Endothelial cell of umbilical vein (primary cell): ENCODE measurements around the gene SUV39H2. TPM values are rescaled to one million over a fixed set of nuclear protein-coding genes. Genes with fewer than 3 reads are reported as not detected.

Source experiments
- BruUV-seq: library from RNA; stranded (reverse); fragments of 400-500 nt; replicated peaks from 2 replicates; lab custom pipeline; 2021; lab: Mats Ljungman, UMichigan
- CTCF ChIA-PET: fragments of 300-600, 350-600 bp; sonication (Branson Sonifier 250); formaldehyde crosslinking; loops from one replicate; lab custom pipeline; 2021; ENCODE audit warnings: antibody characterized with exemption, inconsistent platforms; lab: Charles Lee
- POLR2A ChIA-PET: fragments of 300-600, 350-600 bp; sonication (Branson Sonifier 250); formaldehyde crosslinking; loops from one replicate; lab custom pipeline; 2021; ENCODE audit warnings: antibody characterized with exemption, inconsistent platforms; lab: Charles Lee
- DNase-seq: peaks from one replicate; pipeline ENCODE4 v3.0.0-alpha.2; 2011; ENCODE audit warnings: low read depth, low spot score
- FAIRE-seq: peaks from 2 replicates; lab custom pipeline; 2011; peaks lifted over from hg19 to GRCh38; lab: Jason Lieb, UNC
- H2AFZ ChIP-seq: 2 replicates; pipeline ENCODE4 v1.6.0; 2012; ENCODE audit warnings: low read depth, low read length, control low read depth, inconsistent platforms
- H3K27ac ChIP-seq: 2 replicates; pipeline ENCODE4 v1.5.1; 2011; ENCODE audit warnings: low read depth, mild to moderate bottlenecking, control low read depth, low read length, moderate library complexity; ENCODE audit not compliant: insufficient read depth
- H3K27me3 ChIP-seq, 2 experiments: 2 replicates each; pipeline versions ENCODE4 v1.6.0 to v1.6.1; 2011; ENCODE audit warnings: low read length in 2 of 2, mixed read lengths in 1 of 2; ENCODE audit not compliant: control insufficient read depth in 2 of 2, insufficient read depth in 2 of 2
- H3K36me3 ChIP-seq, 2 experiments: 2 replicates in 1 of 2; 3 replicates in 1 of 2; pipeline ENCODE4 v1.5.1; 2011; ENCODE audit warnings: low read length in 2 of 2, mild to moderate bottlenecking in 1 of 2, moderate library complexity in 1 of 2; ENCODE audit not compliant: control insufficient read depth in 2 of 2, insufficient read depth in 2 of 2; ENCODE audit errors: extremely low read depth in 1 of 2
- H3K4me1 ChIP-seq: 3 replicates; pipeline ENCODE4 v1.5.1; 2011; ENCODE audit warnings: mild to moderate bottlenecking, low read length; ENCODE audit not compliant: control insufficient read depth, insufficient read depth; ENCODE audit errors: extremely low read depth
- H3K4me2 ChIP-seq: 2 replicates; pipeline ENCODE4 v1.6.1; 2011; ENCODE audit warnings: low read length, control low read depth, mixed read lengths; ENCODE audit not compliant: insufficient read depth
- H3K4me3 ChIP-seq, 3 experiments: fragments of 200-600 bp in 1 of 3; sonication (generic), shearing (Covaris generic) in 1 of 3; replicated peaks in 1 of 3; 2 replicates each; pipeline ENCODE4 v1.5.1; 2011 to 2016; ENCODE audit warnings: control low read depth in 3 of 3, low read length in 3 of 3, mild to moderate bottlenecking in 2 of 3, inconsistent platforms in 1 of 3, low read depth in 1 of 3, moderate library complexity in 1 of 3; ENCODE audit not compliant: insufficient read depth in 1 of 3
- H3K79me2 ChIP-seq: 2 replicates; pipeline ENCODE4 v1.6.0; 2012; ENCODE audit warnings: low read length, inconsistent platforms; ENCODE audit not compliant: control insufficient read depth, insufficient read depth
- H3K9ac ChIP-seq: replicated peaks from 2 replicates; pipeline ENCODE3; 2011; ENCODE audit warnings: low read length, control low read depth; ENCODE audit not compliant: insufficient read depth; ENCODE audit errors: extremely low read depth
- H3K9me1 ChIP-seq: replicated peaks from 3 replicates; pipeline ENCODE4 v1.6.0; 2011; ENCODE audit warnings: mild to moderate bottlenecking, low read length; ENCODE audit not compliant: control insufficient read depth, insufficient read depth; ENCODE audit errors: extremely low read depth
- H3K9me3 ChIP-seq: replicated peaks from 2 replicates; pipeline ENCODE4 v1.5.1; 2012; ENCODE audit warnings: low read length, inconsistent platforms; ENCODE audit not compliant: control insufficient read depth, insufficient read depth
- H4K20me1 ChIP-seq: replicated peaks from 2 replicates; pipeline ENCODE3; 2011; ENCODE audit warnings: mild to moderate bottlenecking, low read length; ENCODE audit not compliant: control insufficient read depth, insufficient read depth; ENCODE audit errors: extremely low read depth
- EZH2 ChIP-seq: IDR thresholded peaks from 2 replicates; pipeline ENCODE4 v1.6.1; 2012; ENCODE audit warnings: borderline replicate concordance, low read depth, mild to moderate bottlenecking, moderate library complexity, low read length, inconsistent platforms; ENCODE audit not compliant: severe bottlenecking
- FOS ChIP-seq: IDR thresholded peaks from 2 replicates; pipeline ENCODE4 v1.6.1; 2011; ENCODE audit warnings: mild to moderate bottlenecking, low read length, moderate library complexity, borderline replicate concordance; ENCODE audit not compliant: insufficient read depth
- GATA2 ChIP-seq: IDR thresholded peaks from 2 replicates; pipeline ENCODE4 v1.7.0; 2011; ENCODE audit warnings: low read depth, mild to moderate bottlenecking, moderate library complexity, mixed read lengths, low read length; ENCODE audit not compliant: insufficient read length, insufficient read depth
- JUN ChIP-seq: IDR thresholded peaks from 2 replicates; pipeline ENCODE4 v1.6.1; 2011; ENCODE audit warnings: borderline replicate concordance, low read depth; ENCODE audit not compliant: insufficient read length, insufficient read depth
- MYC ChIP-seq: IDR thresholded peaks from one replicate; pipeline ENCODE4 v1.6.1; 2011; ENCODE audit warnings: mild to moderate bottlenecking, low read depth, low read length
- POLR2A ChIP-seq: IDR thresholded peaks from 2 replicates; pipeline ENCODE4 v1.6.1; 2012; ENCODE audit warnings: low read depth, mild to moderate bottlenecking, control low read depth, low read length
- POLR2AphosphoS5 ChIP-seq: IDR thresholded peaks from 2 replicates; pipeline ENCODE4 v1.6.1; 2012; ENCODE audit warnings: low read depth, mild to moderate bottlenecking, control low read depth, low read length, moderate library complexity; ENCODE audit not compliant: insufficient read depth
- dilution Hi-C: fragments of 300-500 bp; cut with MboI; formaldehyde crosslinking; loops from one replicate; pipeline ENCODE4 v1.15.0; 2019; ENCODE audit warnings: low sequenced_read_pairs; ENCODE audit not compliant: extremely low pct_ligation_motif_present
- intact Hi-C: fragments of 100-400 bp; cut with micrococcal nuclease; formaldehyde crosslinking; loops from one replicate; pipeline ENCODE4 v1.10.0; 2022
- polyA plus RNA-seq, 4 experiments: library from polyadenylated mRNA; depleted of rRNA in 3 of 4; stranded (reverse) in 3 of 4; unstranded in 1 of 4; fragments of >200 nt; gene quantifications; 2 replicates each; pipeline versions ENCODE4 v1.2.1 to v1.2.3, GENCODE V29; 2011 to 2012; ENCODE audit warnings: missing spikeins in 1 of 4
- total RNA-seq: library from RNA; stranded (reverse); gene quantifications from 2 replicates; pipeline ENCODE4 v1.2.3, GENCODE V29; 2021
- TF ChIP-seq, protein P1 (sequence below), 2 donors: IDR thresholded peaks; 1 replicate in 1 of 2; 2 replicates in 1 of 2; pipeline ENCODE4 v1.5.1; 2011; ENCODE audit warnings: low read length in 2 of 2, mild to moderate bottlenecking in 2 of 2, moderate library complexity in 2 of 2, control low read depth in 1 of 2, inconsistent platforms in 1 of 2, low read depth in 1 of 2; ENCODE audit not compliant: insufficient read depth in 1 of 2; ENCODE audit errors: extremely low read depth in 1 of 2
- TF ChIP-seq, protein P2 (sequence below): IDR thresholded peaks from 2 replicates; pipeline ENCODE4 v1.6.1; 2011; ENCODE audit not compliant: insufficient read depth, insufficient read length

Gene SUV39H2
- total and polyA plus RNA-seq, 2 donors (not counting 3 experiments of a cell fraction or from before 2014, with no cell fraction given) = 5.7 to 29.9 TPM

- DNase-seq (peak; percentile 26), FAIRE-seq (no peak)
- dilution Hi-C loops (no loop called here), intact Hi-C loops (loop anchor here (2.0 to 10.0 kb wide), 3 partner anchors 79 to 205 kb away; partner anchors contain the start of genes ACBD7 and MEIG1)
- Histone ChIP-seq H3K4me1 (peaks cover 20% of the 10 kb centered on the region), H3K36me3 (no peaks in the 10 kb centered on the region), H3K9ac (peak overlapping the region; percentile 77), H3K4me3 (peak overlapping the region; percentile 88 to 97 (median 90)), H2AFZ (no peak overlapping the region), H3K79me2 (peaks cover 68% of the 10 kb centered on the region), H3K4me2 (peak overlapping the region; percentile 93), H3K27me3 (no peaks in the 10 kb centered on the region), H3K9me1 (no peaks in the 10 kb centered on the region), H4K20me1 (no peaks in the 10 kb centered on the region), H3K9me3 (no peaks in the 10 kb centered on the region), H3K27ac (peak overlapping the region; percentile 69)
- TF ChIP-seq POLR2A (no peak), JUN (no peak), FOS (no peak), POLR2AphosphoS5 (no peak), EZH2 (no peak), MYC (no peak), GATA2 (no peak)
- TF ChIP-seq, protein P1, sequence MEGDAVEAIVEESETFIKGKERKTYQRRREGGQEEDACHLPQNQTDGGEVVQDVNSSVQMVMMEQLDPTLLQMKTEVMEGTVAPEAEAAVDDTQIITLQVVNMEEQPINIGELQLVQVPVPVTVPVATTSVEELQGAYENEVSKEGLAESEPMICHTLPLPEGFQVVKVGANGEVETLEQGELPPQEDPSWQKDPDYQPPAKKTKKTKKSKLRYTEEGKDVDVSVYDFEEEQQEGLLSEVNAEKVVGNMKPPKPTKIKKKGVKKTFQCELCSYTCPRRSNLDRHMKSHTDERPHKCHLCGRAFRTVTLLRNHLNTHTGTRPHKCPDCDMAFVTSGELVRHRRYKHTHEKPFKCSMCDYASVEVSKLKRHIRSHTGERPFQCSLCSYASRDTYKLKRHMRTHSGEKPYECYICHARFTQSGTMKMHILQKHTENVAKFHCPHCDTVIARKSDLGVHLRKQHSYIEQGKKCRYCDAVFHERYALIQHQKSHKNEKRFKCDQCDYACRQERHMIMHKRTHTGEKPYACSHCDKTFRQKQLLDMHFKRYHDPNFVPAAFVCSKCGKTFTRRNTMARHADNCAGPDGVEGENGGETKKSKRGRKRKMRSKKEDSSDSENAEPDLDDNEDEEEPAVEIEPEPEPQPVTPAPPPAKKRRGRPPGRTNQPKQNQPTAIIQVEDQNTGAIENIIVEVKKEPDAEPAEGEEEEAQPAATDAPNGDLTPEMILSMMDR (IDR thresholded peaks at IDR 0.05; ENCODE audit: extremely low read depth in 1 of 2, insufficient read depth in 1 of 2, low read depth in 1 of 2, low read length in 2 of 2) = no peak
- TF ChIP-seq, protein P2, sequence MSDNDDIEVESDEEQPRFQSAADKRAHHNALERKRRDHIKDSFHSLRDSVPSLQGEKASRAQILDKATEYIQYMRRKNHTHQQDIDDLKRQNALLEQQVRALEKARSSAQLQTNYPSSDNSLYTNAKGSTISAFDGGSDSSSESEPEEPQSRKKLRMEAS = no peak
- ChIA-PET CTCF (interaction anchor here (2.1 to 2.7 kb wide), 2 partner anchors 42 to 74 kb away, joined by 10 to 16 read pairs; partner anchors contain the start of genes CDNF, DCLRE1C, HSPA14 and MSANTD7), POLR2A (no interaction called here)
- no TSS peak for BruUV-seq
Measured at GRCh38 chr10:14879928-14880193, 1.2 kb downstream of the SUV39H2 start.
